Right lobe of liver (tissue), 6 donors: Measurements from ENCODE around the gene DLG5. TPM values are rescaled to one million over a fixed set of nuclear protein-coding genes. Genes with fewer than 3 reads are reported as not detected.

ENCODE experiments used
- ATAC-seq, 4 donors: fragments of 200-7000 bp; cut with Tn5 transposase; one replicate each; pipeline ENCODE4 v1.9.1; 2020; ENCODE audit warnings: mild to moderate bottlenecking in 4 of 4, moderate library complexity in 4 of 4
- DNase-seq, 3 donors: peaks; one replicate each; pipeline ENCODE4 v3.0.0-alpha.2; 2020
- H3K27ac ChIP-seq, 3 donors: fragments of 200-600 bp; one replicate each; pipeline ENCODE4 v1.8.0; 2022
- H3K27me3 ChIP-seq, 2 donors: fragments of 200-600 bp; one replicate each; pipeline ENCODE4 v1.8.0; 2022
- H3K36me3 ChIP-seq, 4 donors: fragments of 200-600 bp; sonication (generic) in 1 of 4; one replicate each; pipeline versions ENCODE4 v1.5.1 to v1.8.0; 2017 to 2022; ENCODE audit warnings: control low read depth in 1 of 4
- H3K4me1 ChIP-seq, 4 donors: fragments of 200-600 bp; sonication (generic) in 1 of 4; one replicate each; pipeline versions ENCODE4 v1.5.1 to v1.8.0; 2017 to 2022; ENCODE audit warnings: control low read depth in 1 of 4
- H3K4me3 ChIP-seq, 3 donors: fragments of 200-600 bp; one replicate each; pipeline ENCODE4 v1.8.0; 2022
- H3K9me3 ChIP-seq, 4 donors: fragments of 200-600 bp; sonication (generic) in 1 of 4; one replicate each; pipeline versions ENCODE4 v1.5.1 to v1.8.0; 2017 to 2022; ENCODE audit warnings: control low read depth in 1 of 4
- POLR2A ChIP-seq: fragments of 450-650 bp; IDR thresholded peaks from one replicate; pipeline ENCODE4 v1.6.1; 2017; ENCODE audit warnings: antibody characterized with exemption, mild to moderate bottlenecking
- WGBS: methylation state at CpG from one replicate; pipeline ENCODE4 v1.1.6; 2018; ENCODE audit warnings: low coverage, low lambda C conversion rate; ENCODE audit not compliant: insufficient coverage; ENCODE audit errors: missing lambda C conversion rate; 5-methylcytosine and 5-hydroxymethylcytosine counted together
- intact Hi-C, 2 donors: fragments of 100-400 bp; cut with DNase I; formaldehyde crosslinking; loops; one replicate each; pipeline versions ENCODE4 v1.11.2 to v1.14.1; 2022
- total RNA-seq, 6 experiments: library from RNA; depleted of rRNA in 2 of 6; stranded (reverse); fragments of >200 nt in 2 of 6; fragmentation: NEBNext Ultra II Directional in 3 of 6; extraction: Animal tissue kit (Norgen Biotek cat#: 25700) in 3 of 6; gene quantifications; one replicate each; pipeline versions ENCODE4 v1.1.0 to v1.2.4, GENCODE V29; 2016 to 2023
- TF ChIP-seq, protein P1 (sequence below), 4 donors: fragments of 200-600 bp in 3 of 4; fragments of 450-650 bp in 1 of 4; IDR thresholded peaks; one replicate each; pipeline versions ENCODE4 v1.5.1 to v1.8.0; 2016 to 2022; ENCODE audit warnings: antibody characterized with exemption in 4 of 4, mild to moderate bottlenecking in 2 of 4
- donor health status: DM: no; HTN: yes; CAD: no.
- donor health status: DM: no; HTN: no; CAD: no.
- donor health status: DM: no; HTN: no; CAD: no.
- donor health status: DM: no; HTN: yes; CAD: no.
- donor health status: DM: no; HTN: yes; CAD: no.

DLG5 gene
- total RNA-seq, 6 experiments from 2014 or later: 5.6 to 8.8 (median 7.6) TPM

DNA sequence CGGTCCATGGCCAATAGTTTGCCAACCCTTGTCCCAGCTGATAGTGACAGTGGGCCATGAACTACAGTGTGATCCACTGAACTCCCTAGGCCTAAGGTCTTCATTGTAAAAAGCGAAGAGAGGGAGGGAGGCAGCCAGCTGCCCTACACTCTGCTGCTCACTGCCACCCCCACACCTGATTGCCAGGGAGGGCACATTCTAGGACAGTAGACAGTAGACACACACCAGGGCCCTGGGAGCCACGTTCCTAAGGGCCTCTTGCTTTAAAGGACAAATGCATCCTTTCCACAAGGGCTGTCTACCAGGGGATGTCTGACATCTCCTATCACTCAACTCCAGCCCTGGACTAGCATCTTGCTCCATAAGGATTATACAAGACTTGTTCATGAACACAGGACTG is 122.2 kb downstream of the DLG5 start:
- Histone ChIP-seq H3K4me3 (no peak overlapping the region), H3K36me3 (peaks cover 0 to 38% (median 7%) of the 10 kb centered on the region in 4 donors), H3K9me3 (no peaks in the 10 kb centered on the region), H3K4me1 (no peaks in the 10 kb centered on the region), H3K27ac (no peak overlapping the region), H3K27me3 (no peaks in the 10 kb centered on the region)
- intact Hi-C loops: no loop called here
- 82% methylated on average over 3 of the region's 3 CpGs for WGBS
- DNase-seq (no peak), ATAC-seq (no peak)
- TF ChIP-seq POLR2A: no peak
- TF ChIP-seq, protein P1, sequence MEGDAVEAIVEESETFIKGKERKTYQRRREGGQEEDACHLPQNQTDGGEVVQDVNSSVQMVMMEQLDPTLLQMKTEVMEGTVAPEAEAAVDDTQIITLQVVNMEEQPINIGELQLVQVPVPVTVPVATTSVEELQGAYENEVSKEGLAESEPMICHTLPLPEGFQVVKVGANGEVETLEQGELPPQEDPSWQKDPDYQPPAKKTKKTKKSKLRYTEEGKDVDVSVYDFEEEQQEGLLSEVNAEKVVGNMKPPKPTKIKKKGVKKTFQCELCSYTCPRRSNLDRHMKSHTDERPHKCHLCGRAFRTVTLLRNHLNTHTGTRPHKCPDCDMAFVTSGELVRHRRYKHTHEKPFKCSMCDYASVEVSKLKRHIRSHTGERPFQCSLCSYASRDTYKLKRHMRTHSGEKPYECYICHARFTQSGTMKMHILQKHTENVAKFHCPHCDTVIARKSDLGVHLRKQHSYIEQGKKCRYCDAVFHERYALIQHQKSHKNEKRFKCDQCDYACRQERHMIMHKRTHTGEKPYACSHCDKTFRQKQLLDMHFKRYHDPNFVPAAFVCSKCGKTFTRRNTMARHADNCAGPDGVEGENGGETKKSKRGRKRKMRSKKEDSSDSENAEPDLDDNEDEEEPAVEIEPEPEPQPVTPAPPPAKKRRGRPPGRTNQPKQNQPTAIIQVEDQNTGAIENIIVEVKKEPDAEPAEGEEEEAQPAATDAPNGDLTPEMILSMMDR (IDR thresholded peaks at IDR 0.05): no peak

DNA sequence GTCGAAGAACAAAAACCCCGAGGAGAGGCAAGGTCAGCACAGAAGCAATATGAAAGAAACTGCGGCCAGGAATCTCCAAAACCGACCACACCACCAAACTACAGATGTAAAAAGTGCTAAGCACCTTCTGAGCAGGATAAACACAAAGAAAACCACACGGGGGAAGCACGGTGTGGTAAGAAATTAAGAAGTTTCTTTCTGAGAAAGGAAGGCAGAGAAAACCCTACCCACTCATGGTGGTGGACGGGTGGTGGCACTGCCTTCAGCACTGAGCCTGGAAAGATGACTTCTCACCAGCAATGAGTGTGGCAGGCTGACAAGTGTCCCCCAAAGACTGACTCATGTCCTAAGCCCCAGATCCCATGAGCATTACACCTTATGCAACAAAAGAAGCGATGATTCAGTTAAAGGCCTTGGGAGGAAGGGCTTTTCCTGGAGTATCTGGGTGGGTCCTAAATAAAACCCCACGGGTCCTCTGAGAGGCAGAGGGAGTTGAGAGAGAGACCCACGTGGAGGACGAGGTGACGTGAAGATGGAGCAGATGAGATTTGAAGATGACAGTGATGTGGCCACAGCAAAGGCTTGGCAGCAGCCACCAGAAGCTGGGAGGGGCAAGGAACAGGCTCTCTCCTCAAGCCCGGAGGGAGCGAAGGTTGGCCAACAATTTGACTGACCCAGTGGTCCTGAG is 124.9 kb downstream of the DLG5 start:
- intact Hi-C loops: no loop called here

DNA sequence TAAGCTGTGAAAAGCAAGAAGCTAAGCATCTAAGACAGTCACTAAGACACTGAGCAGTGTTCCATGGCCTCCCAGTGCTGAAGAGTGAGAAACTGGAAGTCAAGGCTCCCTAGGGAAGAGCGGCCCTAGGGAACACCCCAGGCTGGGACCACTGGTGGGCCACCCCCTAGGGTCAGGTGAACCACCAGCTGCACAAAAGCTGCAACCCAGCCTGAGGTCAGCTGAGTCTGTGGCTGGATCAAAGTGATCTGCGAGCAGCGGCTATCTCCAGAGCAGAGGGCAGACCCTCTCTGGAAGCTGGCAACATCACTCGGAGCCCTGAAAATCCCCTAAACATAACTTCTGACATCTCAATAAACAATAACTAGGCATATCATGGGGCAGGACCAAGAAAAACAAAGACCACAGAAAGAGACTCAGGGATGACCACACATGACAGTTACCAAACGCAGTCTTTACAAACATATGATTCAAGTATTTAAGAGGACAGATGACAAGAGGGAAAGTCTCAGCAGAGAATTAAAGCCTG is 125.8 kb downstream of the DLG5 start:
- H3K36me3 ChIP-seq: peaks cover 0 to 28% (median 6%) of the 10 kb centered on the region in 4 donors
- H3K9me3 ChIP-seq: no peaks in the 10 kb centered on the region
- no peak overlapping the region for H3K27ac ChIP-seq
- H3K4me3 ChIP-seq: no peak overlapping the region
- ATAC-seq (no peak), DNase-seq (no peak)
- H3K4me1 ChIP-seq: no peaks in the 10 kb centered on the region
- intact Hi-C loops: no loop called here
- TF ChIP-seq POLR2A: no peak
- TF ChIP-seq, protein P1 (IDR thresholded peaks at IDR 0.05): no peak
- no peaks in the 10 kb centered on the region for H3K27me3 ChIP-seq
- 98% methylated on average over 5 of the region's 5 CpGs for WGBS

More for the DNA sequence above, 124.9 kb downstream of the DLG5 start:
- H3K27ac ChIP-seq: no peak overlapping the region
- H3K4me1 ChIP-seq: no peaks in the 10 kb centered on the region
- H3K27me3 ChIP-seq: no peaks in the 10 kb centered on the region
- no peaks in the 10 kb centered on the region for H3K9me3 ChIP-seq
- H3K36me3 ChIP-seq: peaks cover 0 to 24% (median 6%) of the 10 kb centered on the region in 4 donors
- WGBS: 76% methylated on average over 11 of the region's 14 CpGs
- TF ChIP-seq POLR2A: no peak
- TF ChIP-seq, protein P1 (IDR thresholded peaks at IDR 0.05): no peak
- H3K4me3 ChIP-seq: no peak overlapping the region
- DNase-seq: no peak
- no peak for ATAC-seq

DNA sequence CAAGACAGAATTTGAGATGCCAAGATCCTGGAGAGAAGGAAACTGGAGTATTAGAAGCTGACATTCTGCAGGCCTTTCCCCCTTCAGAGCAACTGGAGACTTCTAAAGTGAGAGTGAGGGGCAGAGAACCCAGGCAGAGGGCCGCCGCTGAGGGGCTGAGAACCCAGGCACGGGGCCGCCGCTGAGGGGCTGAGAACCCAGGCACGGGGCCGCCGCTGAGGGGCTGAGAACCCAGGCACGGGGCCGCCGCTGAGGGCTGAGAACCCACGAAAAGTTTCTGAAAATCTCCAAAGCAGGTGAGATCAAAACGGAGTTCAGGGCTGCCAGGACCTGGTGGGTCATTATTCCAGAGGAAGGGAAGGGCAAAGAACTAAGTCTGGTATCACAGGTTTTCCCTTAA is 126.2 kb downstream of the DLG5 start:
- 96% methylated on average over 5 of the region's 13 CpGs for WGBS
- TF ChIP-seq, protein P1 (IDR thresholded peaks at IDR 0.05): no peak
- TF ChIP-seq POLR2A: no peak
- H3K4me3 ChIP-seq: no peak overlapping the region
- ATAC-seq: no peak
- no peak overlapping the region for H3K27ac ChIP-seq
- H3K27me3 ChIP-seq: no peaks in the 10 kb centered on the region
- H3K4me1 ChIP-seq: no peaks in the 10 kb centered on the region
- H3K9me3 ChIP-seq: no peaks in the 10 kb centered on the region
- no peak for DNase-seq
- peaks cover 0 to 23% (median 4%) of the 10 kb centered on the region in 4 donors for H3K36me3 ChIP-seq
- intact Hi-C loops: no loop called here
